IMR-90 (cell line): ENCODE measurements around the gene OSTN.

Experiments used
- BHLHE40 ChIP-seq: fragments of 150-350 bp; IDR thresholded peaks from 2 replicates; pipeline ENCODE4 v1.6.1; 2016; ENCODE audit warnings: mild to moderate bottlenecking, low read depth, low read length
- CEBPB ChIP-seq: IDR thresholded peaks from 2 replicates; pipeline ENCODE4 v1.6.1; 2012; ENCODE audit warnings: low read depth, low read length, improper control_type of control experiment
- CTCF ChIP-seq: conservative IDR thresholded peaks from 2 replicates; pipeline ENCODE4 v1.5.1; 2012; ENCODE audit warnings: mild to moderate bottlenecking, low read depth, low read length, improper control_type of control experiment
- ELK1 ChIP-seq: fragments of 150-350 bp; IDR thresholded peaks from 2 replicates; pipeline ENCODE4 v1.6.1; 2016; ENCODE audit warnings: low read depth, mild to moderate bottlenecking, low read length, moderate library complexity, borderline replicate concordance
- NFE2L2 ChIP-seq: fragments of 150-350 bp; IDR thresholded peaks from 2 replicates; pipeline ENCODE4 v1.6.1; 2016; ENCODE audit warnings: low read depth, mild to moderate bottlenecking, low read length
- POLR2A ChIP-seq: IDR thresholded peaks from 2 replicates; pipeline ENCODE4 v1.6.1; 2012; ENCODE audit warnings: mild to moderate bottlenecking, low read depth, low read length
- RAD21 ChIP-seq: IDR thresholded peaks from 2 replicates; pipeline ENCODE4 v1.6.1; 2012; ENCODE audit warnings: low read length, improper control_type of control experiment
- RFX5 ChIP-seq: IDR thresholded peaks from 2 replicates; pipeline ENCODE4 v1.8.0; 2012; ENCODE audit warnings: low read depth, mild to moderate bottlenecking, low read length, moderate library complexity
- USF2 ChIP-seq: fragments of 150-350 bp; IDR thresholded peaks from 2 replicates; pipeline ENCODE4 v1.6.1; 2017; ENCODE audit warnings: mild to moderate bottlenecking, antibody characterized with exemption, low read length, low read depth

GRCh38 chr3:191303596-191303995, 104.6 kb downstream of the OSTN start:
- TF ChIP-seq NFE2L2: no peak
- TF ChIP-seq CTCF: no peak
- TF ChIP-seq ELK1: no peak
- no peak for TF ChIP-seq RAD21
- no peak for TF ChIP-seq USF2
- TF ChIP-seq BHLHE40: no peak
- no peak for TF ChIP-seq RFX5
- TF ChIP-seq POLR2A: no peak
- TF ChIP-seq CEBPB: no peak
